Epithelial cell of esophagus (primary cell): ENCODE results near the gene MAP1LC3B.

ENCODE experiments used
- DNase-seq: peaks from one replicate; pipeline ENCODE4 v3.0.0; 2010; ENCODE audit warnings: low read depth
- H3K4me3 ChIP-seq: 2 replicates; pipeline ENCODE4 v1.5.1; 2011; ENCODE audit warnings: mild to moderate bottlenecking, low read length, control low read depth
- CTCF ChIP-seq: IDR thresholded peaks from 2 replicates; pipeline ENCODE4 v1.5.1; 2011; ENCODE audit warnings: low read depth, mild to moderate bottlenecking, low read length, control low read depth, inconsistent platforms; ENCODE audit not compliant: insufficient read depth; ENCODE audit errors: missing control alignments

The MAP1LC3B gene

GRCh38 chr16:87406495-87407088, 14.5 kb downstream of the MAP1LC3B start:
- DNase-seq = no peak
- no peak for TF ChIP-seq CTCF

GRCh38 chr16:87407511-87408112, 15.5 kb downstream of the MAP1LC3B start:
- no peak overlapping the region for H3K4me3 ChIP-seq
- TF ChIP-seq CTCF = no peak
- peak; percentile 52 for DNase-seq

More at GRCh38 chr16:87406495-87407088, 14.5 kb downstream of the MAP1LC3B start:
- no peak overlapping the region for H3K4me3 ChIP-seq

DNA sequence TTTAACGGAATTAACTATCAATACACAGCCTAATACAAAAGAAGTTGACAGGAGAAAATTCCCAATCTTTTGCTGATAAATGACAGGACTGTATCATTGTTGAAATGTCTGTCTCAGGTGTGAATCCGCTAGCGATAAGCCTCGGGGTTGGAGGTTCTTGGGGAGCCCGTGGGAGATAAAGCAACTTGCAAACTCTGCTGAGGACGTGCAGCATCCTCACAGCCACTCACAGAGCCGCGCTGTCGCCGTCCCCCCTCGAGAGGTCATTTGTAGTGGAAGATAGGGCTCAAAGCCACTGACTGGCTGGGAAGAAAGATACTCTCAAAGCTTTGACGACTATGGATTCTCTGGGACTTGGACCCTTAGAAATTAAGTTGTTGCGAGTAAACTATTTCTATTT, 17.0 kb downstream of the MAP1LC3B start:
- no peak for DNase-seq
- TF ChIP-seq CTCF = no peak
- H3K4me3 ChIP-seq = no peak overlapping the region

DNA sequence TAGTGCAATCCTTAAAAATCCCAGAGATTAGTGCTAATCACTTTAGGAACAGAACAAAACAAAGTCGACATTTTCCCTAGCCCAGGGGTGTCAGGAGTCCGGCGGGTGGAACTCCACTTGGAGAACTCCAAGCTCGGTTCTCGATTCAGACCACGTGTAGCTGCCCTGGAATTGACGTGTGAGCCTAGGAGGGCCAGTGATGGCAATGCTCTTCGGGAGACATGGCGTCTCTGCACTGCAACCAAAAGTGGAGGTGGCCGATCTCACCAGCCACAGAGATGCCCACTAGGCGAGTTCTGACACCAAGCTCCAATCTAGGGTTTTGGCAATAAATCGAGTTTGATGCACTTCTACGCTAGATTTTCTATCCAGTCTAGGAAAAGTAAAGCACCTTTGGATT, 17.6 kb downstream of the MAP1LC3B start:
- no peak for TF ChIP-seq CTCF
- H3K4me3 ChIP-seq = no peak overlapping the region
- DNase-seq = no peak

DNA sequence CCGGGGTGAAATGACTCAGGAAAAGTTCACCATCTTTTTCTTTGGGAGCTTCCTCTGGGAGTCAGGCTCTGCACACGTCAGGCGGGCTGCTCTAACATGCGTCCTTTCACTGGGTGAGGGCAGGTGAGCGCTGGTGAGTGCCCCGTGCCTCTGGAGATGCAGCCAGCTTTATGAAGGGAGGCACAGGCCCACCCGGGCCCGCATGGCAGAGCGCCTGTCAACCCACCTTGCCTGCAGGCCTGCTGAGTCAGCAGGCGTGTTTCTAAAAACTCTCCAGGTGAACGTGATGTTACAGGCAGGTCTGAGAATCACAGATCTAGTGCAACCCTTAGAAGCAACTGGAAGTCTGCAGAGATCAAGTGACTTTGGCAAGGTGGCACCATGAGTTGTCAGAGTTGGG, 18.4 kb downstream of the MAP1LC3B start:
- DNase-seq = no peak
- H3K4me3 ChIP-seq = no peak overlapping the region
- no peak for TF ChIP-seq CTCF

GRCh38 chr16:87410968-87411367, 18.8 kb downstream of the MAP1LC3B start:
- H3K4me3 ChIP-seq = no peak overlapping the region
- DNase-seq = no peak
- TF ChIP-seq CTCF = no peak
